HEK293T (cell line): ENCODE results near the gene CTH.

Experiments used
- BHLHE40 ChIP-seq: fragments of 450-650 bp; IDR thresholded peaks from 2 replicates; pipeline ENCODE4 v1.6.1; 2016; ENCODE audit warnings: mild to moderate bottlenecking, moderate library complexity, borderline replicate concordance
- SP1 ChIP-seq: fragments of 450-650 bp; IDR thresholded peaks from 2 replicates; pipeline ENCODE4 v1.6.1; 2017

DNA sequence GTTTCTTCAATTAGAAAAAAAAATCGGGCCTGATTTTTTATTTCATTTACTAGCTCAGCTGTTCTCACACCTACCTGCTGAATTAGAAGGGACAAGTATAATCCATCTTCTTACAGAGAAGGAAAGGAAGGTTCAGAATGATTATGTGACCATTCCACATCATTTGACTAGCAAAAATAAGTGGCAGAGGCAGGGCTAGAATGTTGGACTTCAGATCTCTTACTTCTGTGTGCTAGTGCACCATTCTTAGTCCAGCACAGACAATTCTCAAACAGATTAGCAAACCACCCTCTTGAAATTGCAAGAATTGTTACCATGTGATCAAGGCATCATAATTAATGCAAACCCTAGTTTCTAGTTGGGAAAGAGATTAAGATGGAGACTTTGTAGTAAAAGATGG is 32.7 kb downstream of the CTH start:
- TF ChIP-seq SP1 (no peak), BHLHE40 (no peak)
